PC-3 (cell line): ENCODE measurements around the gene RAB3C. TPM values are rescaled to one million over a fixed set of nuclear protein-coding genes. Genes with fewer than 3 reads are reported as not detected.

Source experiments
- ATAC-seq: fragments of 200-7000 bp; cut with Tn5 transposase; 2 replicates; pipeline ENCODE4 v1.9.1; 2020; ENCODE audit warnings: mild to moderate bottlenecking, moderate library complexity
- BruUV-seq: library from RNA; stranded (reverse); fragments of 400-500 nt; replicated peaks from 2 replicates; lab custom pipeline; 2021; lab: Mats Ljungman, UMichigan
- CTCF ChIA-PET: fragments of 300-600 bp; sonication (Branson Sonifier 250); formaldehyde crosslinking; loops from one replicate; lab custom pipeline; 2022; ENCODE audit warnings: antibody characterized with exemption; lab: Charles Lee
- POLR2A ChIA-PET: fragments of 300-600 bp; sonication (Branson Sonifier 250); formaldehyde crosslinking; loops from one replicate; lab custom pipeline; 2022; ENCODE audit warnings: antibody characterized with exemption; ENCODE audit not compliant: unreplicated experiment; lab: Charles Lee
- DNase-seq: peaks from one replicate; pipeline ENCODE4 v3.0.0-alpha.2; 2015
- H2AFZ ChIP-seq: fragments of 300-600 bp; sonication (generic); 2 replicates; pipeline ENCODE4 v1.6.0; 2016; ENCODE audit warnings: antibody characterized with exemption, low read length
- H3F3A ChIP-seq: fragments of 300-600 bp; sonication (generic); one replicate; pipeline ENCODE4 v1.6.0; 2017; ENCODE audit warnings: antibody characterized with exemption, low read length, control low read depth, mild to moderate bottlenecking; ENCODE audit not compliant: unreplicated experiment
- H3K27ac ChIP-seq: fragments of 300-600 bp; sonication (generic); 2 replicates; pipeline ENCODE4 v1.5.1; 2016; ENCODE audit warnings: mild to moderate bottlenecking, low read length
- H3K27me3 ChIP-seq: fragments of 300-600 bp; sonication (generic); 2 replicates; pipeline ENCODE4 v1.6.1; 2016; ENCODE audit warnings: low read length, mixed read lengths
- H3K36me3 ChIP-seq: fragments of 300-600 bp; sonication (generic); 2 replicates; pipeline ENCODE4 v1.6.1; 2016; ENCODE audit warnings: low read depth, mixed run types, low read length, mixed read lengths
- H3K4me1 ChIP-seq: fragments of 300-600 bp; sonication (generic); 2 replicates; pipeline ENCODE4 v1.5.1; 2016; ENCODE audit warnings: low read length; ENCODE audit not compliant: insufficient read depth
- H3K4me2 ChIP-seq: fragments of 300-600 bp; sonication (generic); 2 replicates; pipeline ENCODE4 v1.6.0; 2016; ENCODE audit warnings: low read length
- H3K4me3 ChIP-seq: fragments of 300-600 bp; sonication (generic); 2 replicates; pipeline ENCODE4 v1.5.1; 2016; ENCODE audit warnings: mild to moderate bottlenecking, low read length, mixed read lengths
- H3K79me2 ChIP-seq: fragments of 300-600 bp; sonication (generic); 2 replicates; pipeline ENCODE4 v1.6.1; 2017; ENCODE audit warnings: low read length, mixed read lengths
- H3K9ac ChIP-seq: fragments of 300-600 bp; sonication (generic); 2 replicates; pipeline ENCODE4 v1.6.0; 2016; ENCODE audit warnings: mild to moderate bottlenecking, low read length
- H3K9me2 ChIP-seq: fragments of 300-600 bp; sonication (generic); replicated peaks from 2 replicates; pipeline ENCODE4 v1.6.1; 2016; ENCODE audit warnings: mixed run types, low read length, mixed read lengths
- H3K9me3 ChIP-seq: fragments of 300-600 bp; sonication (generic); 2 replicates; pipeline ENCODE4 v1.6.1; 2016; ENCODE audit warnings: low read length, mixed read lengths
- H4K20me1 ChIP-seq: fragments of 300-600 bp; sonication (generic); 2 replicates; pipeline ENCODE4 v1.6.1; 2016; ENCODE audit warnings: low read length, mixed read lengths
- CTCF ChIP-seq: fragments of 300-600 bp; sonication (generic); conservative IDR thresholded peaks from 2 replicates; pipeline ENCODE4 v1.5.1; 2017; ENCODE audit warnings: antibody characterized with exemption, low read depth, mild to moderate bottlenecking, low read length
- EZH2 ChIP-seq: fragments of 300-600 bp; sonication (generic); IDR thresholded peaks from one replicate; pipeline ENCODE4 v1.6.1; 2017; ENCODE audit warnings: antibody characterized with exemption, mild to moderate bottlenecking, low read length; ENCODE audit not compliant: unreplicated experiment
- EZH2phosphoT487 ChIP-seq: fragments of 300-600 bp; sonication (generic); IDR thresholded peaks from 2 replicates; pipeline ENCODE4 v1.6.1; 2018; ENCODE audit warnings: mild to moderate bottlenecking, antibody characterized with exemption, low read length, borderline replicate concordance
- intact Hi-C: fragments of 100-400 bp; cut with micrococcal nuclease; formaldehyde crosslinking; loops from 2 replicates; pipeline ENCODE4 v1.9.0; 2023
- total RNA-seq: library from RNA; depleted of rRNA; stranded (reverse); fragments of >200 nt; gene quantifications from 2 replicates; pipeline ENCODE4 v1.2.3, GENCODE V29; 2014

The RAB3C gene
- total RNA-seq, 1 experiment from 2014 or later: not detected

- Histone ChIP-seq H3K9ac (no peak overlapping the region), H3K4me1 (no peaks in the 10 kb centered on the region), H3K27me3 (peaks cover 31% of the 10 kb centered on the region; the same call in 1 of the 2 replicates), H3K9me2 (no peaks in the 10 kb centered on the region), H3K79me2 (no peaks in the 10 kb centered on the region), H3K27ac (no peak overlapping the region), H4K20me1 (no peaks in the 10 kb centered on the region), H2AFZ (no peak overlapping the region), H3F3A (no peaks in the 10 kb centered on the region), H3K36me3 (no peaks in the 10 kb centered on the region), H3K4me2 (no peak overlapping the region), H3K9me3 (no peaks in the 10 kb centered on the region), H3K4me3 (no peak overlapping the region)
- no peak for DNase-seq
- ChIA-PET POLR2A (no interaction called here), CTCF (no interaction called here)
- intact Hi-C loops: no loop called here
- no peak for TF ChIP-seq EZH2phosphoT487
- TF ChIP-seq EZH2: no peak
- TF ChIP-seq CTCF: no peak
- BruUV-seq: no TSS peak
- no peak for ATAC-seq
Measured at GRCh38 chr5:58649716-58650115, 66.8 kb downstream of the RAB3C start.

- CTCF ChIA-PET: no interaction called here
- TF ChIP-seq CTCF (no peak), EZH2 (no peak), EZH2phosphoT487 (no peak)
- POLR2A ChIA-PET: no interaction called here
- Histone ChIP-seq H4K20me1 (no peaks in the 10 kb centered on the region), H3K36me3 (no peaks in the 10 kb centered on the region), H3K9ac (no peak overlapping the region), H2AFZ (no peak overlapping the region), H3K27ac (no peak overlapping the region), H3K4me3 (no peak overlapping the region), H3K9me2 (no peaks in the 10 kb centered on the region), H3K4me2 (no peak overlapping the region), H3K4me1 (no peaks in the 10 kb centered on the region), H3K79me2 (no peaks in the 10 kb centered on the region), H3K27me3 (peaks cover 16% of the 10 kb centered on the region), H3F3A (no peaks in the 10 kb centered on the region), H3K9me3 (no peaks in the 10 kb centered on the region)
- DNase-seq: no peak
- no TSS peak for BruUV-seq
- intact Hi-C loops: no loop called here
- ATAC-seq: no peak
Measured at GRCh38 chr5:58653521-58653920, 70.6 kb downstream of the RAB3C start.

- no peaks in the 10 kb centered on the region for H3K9me3 ChIP-seq
- ChIA-PET CTCF (no interaction called here), POLR2A (no interaction called here)
- H3K4me1 ChIP-seq: no peaks in the 10 kb centered on the region
- H3K79me2 ChIP-seq: no peaks in the 10 kb centered on the region
- H3K4me2 ChIP-seq: no peak overlapping the region
- ATAC-seq: no peak
- intact Hi-C loops: no loop called here
- peaks cover 19% of the 10 kb centered on the region; the same call in 1 of the 2 replicates for H3K27me3 ChIP-seq
- TF ChIP-seq EZH2 (no peak), CTCF (no peak), EZH2phosphoT487 (no peak)
- no peak overlapping the region for H2AFZ ChIP-seq
- DNase-seq: no peak
- H3F3A ChIP-seq: no peaks in the 10 kb centered on the region
- BruUV-seq: no TSS peak
- no peaks in the 10 kb centered on the region for H3K36me3 ChIP-seq
- no peak overlapping the region for H3K4me3 ChIP-seq
- no peaks in the 10 kb centered on the region for H4K20me1 ChIP-seq
- H3K27ac ChIP-seq: no peak overlapping the region
- H3K9me2 ChIP-seq: no peaks in the 10 kb centered on the region
- H3K9ac ChIP-seq: no peak overlapping the region
Measured at GRCh38 chr5:58666141-58666540, 83.3 kb downstream of the RAB3C start.
